GM10248 (cell line): ENCODE data around the gene NACAD.

Experiments
- CTCF ChIA-PET: fragments of 300-600 bp; sonication (Branson Sonifier 250); formaldehyde crosslinking; extraction: SDS; loops from one replicate; lab custom pipeline; 2021; ENCODE audit warnings: antibody characterized with exemption; lab: Yijun Ruan, JAX
- POLR2A ChIA-PET: fragments of 350-650 bp; sonication (Branson Sonifier 250); formaldehyde crosslinking; extraction: SDS; loops from one replicate; lab custom pipeline; 2020; ENCODE audit warnings: antibody characterized with exemption; lab: Yijun Ruan, JAX
- DNase-seq: peaks from one replicate; pipeline ENCODE4 v3.0.0; 2012; ENCODE audit errors: extremely low spot score
- TF ChIP-seq, protein P1 (sequence below): IDR thresholded peaks from 2 replicates; pipeline ENCODE4 v1.5.1; 2012; ENCODE audit warnings: mild to moderate bottlenecking, low read depth; ENCODE audit errors: extremely low read depth, missing control alignments, control extremely low read depth

Gene NACAD

DNA sequence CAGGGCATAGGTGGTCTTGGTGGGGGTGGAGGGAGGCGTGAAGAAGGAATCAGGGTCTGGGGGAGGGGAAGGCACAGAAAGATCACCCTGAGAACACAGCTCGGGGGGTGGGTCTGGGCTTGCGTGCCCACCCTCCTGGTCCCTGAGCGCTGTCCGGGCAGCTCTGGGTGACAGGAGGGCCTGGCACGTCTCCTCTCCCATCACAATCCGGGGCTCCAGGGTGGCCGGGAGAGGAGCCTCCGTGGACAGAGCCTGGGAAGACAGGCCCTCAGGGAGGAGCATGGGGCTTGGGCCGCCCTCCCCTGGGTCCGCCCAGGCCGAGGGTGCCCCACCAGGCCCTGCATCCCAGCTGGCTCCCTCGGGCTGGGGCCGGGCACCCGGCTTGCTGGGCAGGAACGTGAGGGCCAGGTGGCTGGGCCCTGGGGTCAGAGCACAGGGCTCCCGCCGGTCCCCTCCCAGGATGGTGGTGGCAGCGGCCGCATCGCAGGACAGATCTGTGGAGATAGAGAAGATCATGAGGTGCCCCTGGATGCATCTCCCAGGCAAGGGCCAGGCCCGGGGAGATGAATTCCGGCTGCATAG lies 3.1 kb downstream of the NACAD start:
- TF ChIP-seq, protein P1, sequence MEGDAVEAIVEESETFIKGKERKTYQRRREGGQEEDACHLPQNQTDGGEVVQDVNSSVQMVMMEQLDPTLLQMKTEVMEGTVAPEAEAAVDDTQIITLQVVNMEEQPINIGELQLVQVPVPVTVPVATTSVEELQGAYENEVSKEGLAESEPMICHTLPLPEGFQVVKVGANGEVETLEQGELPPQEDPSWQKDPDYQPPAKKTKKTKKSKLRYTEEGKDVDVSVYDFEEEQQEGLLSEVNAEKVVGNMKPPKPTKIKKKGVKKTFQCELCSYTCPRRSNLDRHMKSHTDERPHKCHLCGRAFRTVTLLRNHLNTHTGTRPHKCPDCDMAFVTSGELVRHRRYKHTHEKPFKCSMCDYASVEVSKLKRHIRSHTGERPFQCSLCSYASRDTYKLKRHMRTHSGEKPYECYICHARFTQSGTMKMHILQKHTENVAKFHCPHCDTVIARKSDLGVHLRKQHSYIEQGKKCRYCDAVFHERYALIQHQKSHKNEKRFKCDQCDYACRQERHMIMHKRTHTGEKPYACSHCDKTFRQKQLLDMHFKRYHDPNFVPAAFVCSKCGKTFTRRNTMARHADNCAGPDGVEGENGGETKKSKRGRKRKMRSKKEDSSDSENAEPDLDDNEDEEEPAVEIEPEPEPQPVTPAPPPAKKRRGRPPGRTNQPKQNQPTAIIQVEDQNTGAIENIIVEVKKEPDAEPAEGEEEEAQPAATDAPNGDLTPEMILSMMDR = no peak
- ChIA-PET POLR2A (no interaction called here), CTCF (interaction anchor here (0.7 kb wide), 1 partner anchor 1824 kb away, joined by 3 read pairs; no protein-coding TSS in a partner anchor)
- no peak for DNase-seq

DNA sequence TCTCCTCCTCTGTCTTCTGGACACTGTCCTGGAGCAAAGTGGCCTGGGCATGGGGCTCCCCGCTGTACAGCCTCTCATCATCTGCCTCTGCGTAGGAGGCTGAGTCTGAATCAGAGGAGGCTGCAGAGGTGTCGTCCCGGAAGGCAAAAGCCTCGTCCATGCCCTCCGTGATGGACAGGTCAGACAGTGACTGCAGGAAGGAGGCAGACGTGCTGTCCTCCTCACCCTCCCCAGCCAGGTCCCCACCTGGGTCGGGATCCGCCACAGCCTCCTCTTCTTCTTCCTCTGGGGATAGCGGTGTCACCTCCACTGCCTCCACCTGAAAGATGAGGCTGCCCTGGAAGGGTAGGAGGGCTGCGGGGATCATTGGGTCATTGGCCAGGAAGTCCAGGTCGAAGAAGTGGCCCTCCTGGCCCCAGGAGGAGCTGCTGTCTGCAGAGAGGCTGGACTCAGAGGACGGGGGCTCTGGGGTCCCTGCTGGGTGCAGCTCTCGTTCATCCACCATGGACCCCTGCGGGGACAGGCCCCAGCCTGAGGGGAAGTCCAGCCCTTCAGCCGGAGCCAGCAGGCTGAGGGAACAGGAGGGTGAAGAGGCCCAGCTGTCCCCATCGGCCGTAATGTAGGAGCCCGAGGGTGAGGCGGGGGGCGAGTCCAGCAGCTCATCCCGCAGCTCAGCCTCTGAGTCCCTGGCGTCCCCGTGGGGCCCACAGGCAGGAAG lies 3.7 kb downstream of the NACAD start:
- TF ChIP-seq, protein P1 = no peak
- CTCF ChIA-PET = no interaction called here
- POLR2A ChIA-PET = no interaction called here
- DNase-seq = no peak

DNA sequence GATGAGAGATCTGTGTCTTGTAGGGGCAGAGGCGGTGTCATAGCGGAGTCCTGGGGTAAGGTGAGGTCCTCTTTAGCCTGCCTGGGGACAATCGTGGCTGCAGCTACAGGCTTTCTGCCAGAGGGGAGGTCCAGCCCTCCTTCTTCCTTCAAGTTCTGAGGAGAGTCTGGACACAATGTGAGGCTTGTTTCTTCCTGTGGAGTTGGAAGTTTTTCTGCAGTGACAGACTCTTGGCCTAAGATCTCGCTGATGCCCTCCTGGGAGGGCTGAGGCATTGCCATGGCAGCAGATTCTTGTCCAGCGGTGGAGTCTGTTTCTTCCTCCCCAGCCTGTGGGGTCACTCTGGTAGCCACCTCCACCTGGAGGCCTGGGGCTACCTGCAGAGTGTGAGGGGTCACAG lies 4.4 kb downstream of the NACAD start:
- DNase-seq = no peak
- TF ChIP-seq, protein P1 = no peak
- POLR2A ChIA-PET = no interaction called here
- CTCF ChIA-PET = no interaction called here

DNA sequence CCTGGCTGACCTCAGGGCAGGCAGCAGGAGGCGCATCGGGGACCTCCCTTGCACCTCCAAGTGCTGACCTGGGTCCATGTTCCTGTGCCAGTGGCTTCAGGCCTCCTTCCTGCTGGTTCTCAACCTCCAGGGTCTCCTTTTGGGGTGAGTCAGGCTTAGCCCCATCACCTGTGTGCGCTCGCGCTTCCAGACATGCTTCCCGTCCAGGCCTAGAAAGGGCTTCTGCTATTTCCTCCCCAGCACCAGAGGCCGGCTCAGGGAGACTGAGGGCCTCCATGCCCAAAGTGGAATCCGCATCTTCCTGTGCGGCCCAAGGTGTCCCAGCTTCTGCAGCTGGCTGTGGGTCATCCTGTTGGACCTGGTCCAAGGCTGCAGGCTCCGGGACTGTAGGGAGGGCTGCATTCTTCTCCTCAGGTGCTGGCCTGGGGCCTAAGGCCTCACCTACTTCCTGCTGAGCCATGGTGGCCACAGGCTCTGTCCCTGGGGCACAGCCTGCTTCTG lies 5.9 kb downstream of the NACAD start:
- DNase-seq = no peak
- TF ChIP-seq, protein P1 = no peak
- ChIA-PET POLR2A (no interaction called here), CTCF (interaction anchor here (1.2 kb wide), 1 partner anchor 109 kb away, joined by 3 read pairs; no protein-coding TSS in a partner anchor)

DNA sequence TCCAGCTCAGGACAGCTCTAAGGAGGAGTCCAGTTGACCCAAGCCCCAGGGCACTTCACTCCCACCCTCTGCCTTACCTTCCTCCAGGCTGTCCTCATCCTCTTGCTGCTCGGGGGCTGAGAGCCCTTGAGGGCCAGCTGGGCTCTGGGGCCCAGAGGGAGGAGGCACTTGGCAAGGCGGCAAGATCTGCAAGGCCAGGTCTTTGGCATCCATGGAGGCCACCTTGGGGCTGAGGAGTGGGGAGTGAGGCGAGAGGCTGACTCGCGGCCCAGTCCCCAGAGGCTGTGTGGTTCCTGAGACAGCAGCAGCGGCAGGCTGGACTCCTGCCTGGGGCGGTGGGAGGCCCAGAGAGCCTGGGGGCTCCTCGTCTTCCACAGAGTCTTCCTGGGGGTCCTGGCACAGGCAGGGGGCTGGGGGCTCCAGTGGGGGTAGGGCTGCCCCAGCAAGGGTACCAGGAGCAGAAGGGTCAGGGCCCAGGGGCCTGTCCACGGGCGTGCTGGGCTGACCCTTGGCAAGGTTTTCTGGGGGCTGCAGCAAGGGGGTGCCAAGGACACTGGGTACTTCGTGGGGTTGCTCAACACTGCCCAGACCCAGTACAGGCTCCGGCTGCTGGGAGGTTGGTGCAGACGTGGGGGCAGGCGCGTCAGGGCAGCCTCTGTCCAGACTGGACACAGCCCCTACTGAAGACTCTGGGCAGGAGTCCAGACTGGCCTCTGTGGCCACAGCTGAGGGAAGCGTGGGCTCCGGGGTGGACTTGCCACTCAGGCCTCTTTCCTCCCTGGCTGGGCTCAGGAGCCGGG lies 6.5 kb downstream of the NACAD start:
- POLR2A ChIA-PET = no interaction called here
- CTCF ChIA-PET = interaction anchor here (1.2 to 1.9 kb wide), 2 partner anchors 55 to 109 kb away, joined by 3 to 7 read pairs; no protein-coding TSS in a partner anchor
- no peak for DNase-seq
- TF ChIP-seq, protein P1 = no peak

DNA sequence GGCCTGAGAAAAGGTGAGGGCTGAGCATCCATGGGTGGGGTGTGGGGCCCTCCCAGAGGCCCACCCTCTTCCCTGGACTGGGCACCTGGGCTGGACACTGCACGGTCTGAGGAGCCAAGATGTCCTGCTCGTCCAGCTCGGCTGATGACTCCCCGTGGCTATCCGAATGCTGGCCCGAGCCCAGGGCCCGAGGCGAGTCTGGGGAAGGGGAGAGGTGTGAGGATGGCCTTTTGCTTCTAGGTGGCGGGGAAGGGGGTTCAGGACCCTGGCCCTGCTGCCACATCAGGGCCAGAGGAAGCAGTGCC lies 7.1 kb downstream of the NACAD start:
- TF ChIP-seq, protein P1 = no peak
- POLR2A ChIA-PET = no interaction called here
- DNase-seq = no peak
- CTCF ChIA-PET = interaction anchor here (1.2 to 1.9 kb wide), 2 partner anchors 55 to 108 kb away, joined by 3 to 7 read pairs; no protein-coding TSS in a partner anchor
